ENCODE results near the gene NOP58.
"Not testable (repeated sequence)": the region's sequence is repeated elsewhere in the genome, so short reads cannot be mapped to it uniquely, and the experiment has no call there.

NOP58 gene

GRCh38 chr2:202317080-202317857 lies 51.7 kb downstream of the NOP58 start:
- ChIA-PET POLR2A (interaction anchor here (0.7 to 1.6 kb wide), 2 partner anchors 60 to 118 kb away, joined by 3 to 4 read pairs; no protein-coding TSS in a partner anchor), CTCF (interaction anchor here (0.6 to 1.0 kb wide), 2 partner anchors 20 to 40 kb away, joined by 3 to 5 read pairs; no protein-coding TSS in a partner anchor)
- Histone ChIP-seq H3K4me1 (ENCODE audit: control insufficient read depth, insufficient read depth, low read length) (peaks cover 10% of the 10 kb centered on the region), H3K36me3 (ENCODE audit: control insufficient read depth in 2 of 2, insufficient read depth in 1 of 2, low read length in 2 of 2) (peaks cover 3 to 11% of the 10 kb centered on the region in 2 experiments; a peak in 2 of 3 replicates), H3K27ac (ENCODE audit: extremely low read depth, low read depth, low read length) (no peak overlapping the region), H3K4me3 (ENCODE audit: low read depth, low read length) (no peak overlapping the region), H3K9me3 (ENCODE audit: control insufficient read depth, insufficient read depth, low read depth, low read length) (no peaks in the 10 kb centered on the region)
- no peak for TF ChIP-seq ZNF624 (tag by site-specific recombination; IDR thresholded peaks at IDR 0.05)
- peak; percentile 62 for TF ChIP-seq PRDM10 (tag by site-specific recombination; IDR thresholded peaks at IDR 0.05)
- TF ChIP-seq ZNF660 (tag by site-specific recombination; IDR thresholded peaks at IDR 0.05) = 0 out of 2 replicates have a peak, but pooled peaks have one; percentile 51
- peak; percentile 24; the same call in 1 of the 2 replicates for TF ChIP-seq SCRT2 (tag by site-specific recombination; IDR thresholded peaks at IDR 0.05)
- no peak for TF ChIP-seq GLIS2 (tag by site-specific recombination; IDR thresholded peaks at IDR 0.05)
- TF ChIP-seq ZNF138 (tag by site-specific recombination; IDR thresholded peaks at IDR 0.05; ENCODE audit: borderline replicate concordance) = no peak
- TF ChIP-seq ZBTB17 (tag by site-specific recombination; IDR thresholded peaks at IDR 0.05) = peak; percentile 62
- peak; percentile 95 for TF ChIP-seq PRDM6 (tag by site-specific recombination; IDR thresholded peaks at IDR 0.05)
- TF ChIP-seq OSR2 (tag by site-specific recombination; IDR thresholded peaks at IDR 0.05) = 0 out of 2 replicates have a peak, but pooled peaks have one; percentile 8
- peak; percentile 62 for TF ChIP-seq ZNF335 (tag by site-specific recombination; conservative IDR thresholded peaks at IDR 0.05)

- H3K27ac ChIP-seq (ENCODE audit: extremely low read depth, low read depth, low read length); H3K4me1 ChIP-seq (ENCODE audit: control insufficient read depth, insufficient read depth, low read length); H3K4me3 ChIP-seq (ENCODE audit: low read depth, low read length); H3K36me3 ChIP-seq (ENCODE audit: control insufficient read depth in 2 of 2, insufficient read depth in 1 of 2, low read length in 2 of 2); H3K9me3 ChIP-seq (ENCODE audit: control insufficient read depth, insufficient read depth, low read depth, low read length); POLR2A ChIA-PET: not testable (repeated sequence)
- CTCF ChIA-PET = interaction anchor here (0.6 to 0.7 kb wide), 2 partner anchors 15 to 25 kb away, joined by 3 read pairs; no protein-coding TSS in a partner anchor
These were observed 54.8 kb downstream of the NOP58 start for GRCh38 chr2:202320362-202320761.

GRCh38 chr2:202322435-202322834 lies 56.9 kb downstream of the NOP58 start:
- no peak overlapping the region for H3K27ac ChIP-seq (ENCODE audit: extremely low read depth, low read depth, low read length)
- POLR2A ChIA-PET = no interaction called here
- CTCF ChIA-PET = interaction anchor here (0.7 kb wide), 1 partner anchor 52 kb away, joined by 3 read pairs; no protein-coding TSS in a partner anchor
- H3K4me1 ChIP-seq (ENCODE audit: control insufficient read depth, insufficient read depth, low read length) = peaks cover 5% of the 10 kb centered on the region; the same call in 1 of the 2 replicates
- TF ChIP-seq ZNF18 (tag by site-specific recombination; IDR thresholded peaks at IDR 0.05) (no peak), ZFP37 (tag by site-specific recombination; IDR thresholded peaks at IDR 0.05) (no peak), ZNF747 (tag by site-specific recombination; IDR thresholded peaks at IDR 0.05) (no peak), ZBTB44 (tag by site-specific recombination; IDR thresholded peaks at IDR 0.05) (no peak), OSR2 (tag by site-specific recombination; IDR thresholded peaks at IDR 0.05) (no peak), ZNF488 (tag by site-specific recombination; IDR thresholded peaks at IDR 0.05) (no peak), ZNF623 (tag by site-specific recombination; IDR thresholded peaks at IDR 0.05) (no peak), ZSCAN4 (tag by site-specific recombination; IDR thresholded peaks at IDR 0.05) (no peak), MYNN (tag by site-specific recombination; IDR thresholded peaks at IDR 0.05; ENCODE audit: borderline replicate concordance) (no peak), ZNF416 (tag by site-specific recombination; IDR thresholded peaks at IDR 0.05) (no peak)
- no peaks in the 10 kb centered on the region for H3K9me3 ChIP-seq (ENCODE audit: control insufficient read depth, insufficient read depth, low read depth, low read length)
- no peak overlapping the region for H3K4me3 ChIP-seq (ENCODE audit: low read depth, low read length)
- peaks cover 0 to 8% of the 10 kb centered on the region in 2 experiments; a peak in 1 of 3 replicates for H3K36me3 ChIP-seq (ENCODE audit: control insufficient read depth in 2 of 2, insufficient read depth in 1 of 2, low read length in 2 of 2)

All from HEK293 (cell line).